ENCODE results near the gene LONRF3. TPM values are rescaled to one million over a fixed set of nuclear protein-coding genes. Genes with fewer than 3 reads are reported as not detected.

Gene LONRF3
- polyA plus RNA-seq, 3 donors, result 1.2 to 4.9 (median 1.6) TPM

DNA sequence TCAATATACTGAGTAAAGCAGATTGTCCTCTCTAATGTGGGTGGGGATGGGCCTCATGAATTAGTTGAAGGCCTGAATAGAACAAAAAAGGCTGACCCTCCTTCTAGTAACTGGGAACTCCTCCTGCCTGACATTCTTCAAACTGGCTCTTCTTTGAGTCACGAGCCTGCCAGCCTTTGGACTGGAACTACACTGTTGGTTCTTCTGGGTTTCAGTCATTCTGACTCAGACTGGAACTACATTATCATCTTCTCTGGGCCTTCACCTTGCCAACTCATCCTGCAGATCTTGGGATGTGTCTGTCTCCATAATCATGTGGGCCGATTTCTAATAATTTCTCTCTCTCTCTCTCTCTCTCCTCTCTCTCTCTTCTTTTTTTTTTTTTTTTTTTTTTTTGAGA lies 71.5 kb downstream of the LONRF3 start:
- no peak overlapping the region for H3K9ac ChIP-seq (ENCODE audit: insufficient read depth, low read length, poor library complexity, severe bottlenecking)
- Mint-ChIP-seq H3K4me1 (peaks cover 4% of the 10 kb centered on the region), H3K4me3 (no peak overlapping the region), H3K27me3 (ENCODE audit: low read depth in 3 of 3) (peaks cover 4 to 15% (median 4%) of the 10 kb centered on the region in 3 donors), H3K9me3 (peaks cover 0 to 2% (median 0%) of the 10 kb centered on the region in 7 donors), H3K27ac (peak overlapping the region in 2 of 7 donors; percentile 11 to 19), H3K36me3 (no peaks in the 10 kb centered on the region)
- no peak overlapping the region for H3K27ac ChIP-seq (ENCODE audit: low read depth in 1 of 2, low read length in 2 of 2)
- H3K9me3 ChIP-seq (replicated peaks in 1 of 2; ENCODE audit: control insufficient read depth in 1 of 2, insufficient read depth in 1 of 2, low read length in 2 of 2), result no peaks in the 10 kb centered on the region
- intact Hi-C loops (cut with micrococcal nuclease), result no loop called here
- H3K79me2 ChIP-seq (ENCODE audit: insufficient read depth, low read length), result no peaks in the 10 kb centered on the region
- DNase-seq, result no peak
- H3K4me2 ChIP-seq (replicated peaks; ENCODE audit: extremely low read depth, low read length, poor library complexity, severe bottlenecking), result no peak overlapping the region
- no peaks in the 10 kb centered on the region for H4K20me1 ChIP-seq (ENCODE audit: insufficient read depth, low read length)
- H3K4me1 ChIP-seq (ENCODE audit: control insufficient read depth in 1 of 2, insufficient read depth in 2 of 2, low read length in 2 of 2), result no peaks in the 10 kb centered on the region
- H2AFZ ChIP-seq (ENCODE audit: insufficient read depth, low read depth, low read length, poor library complexity, severe bottlenecking), result no peak overlapping the region
- H3K36me3 ChIP-seq (replicated peaks in 1 of 2; ENCODE audit: control insufficient read depth in 1 of 2, insufficient read depth in 2 of 2, low read length in 2 of 2), result no peaks in the 10 kb centered on the region
- no CpG with 5 or more reads among the region's 2 CpGs for WGBS (ENCODE audit: insufficient coverage)
- TF ChIP-seq, protein P1, sequence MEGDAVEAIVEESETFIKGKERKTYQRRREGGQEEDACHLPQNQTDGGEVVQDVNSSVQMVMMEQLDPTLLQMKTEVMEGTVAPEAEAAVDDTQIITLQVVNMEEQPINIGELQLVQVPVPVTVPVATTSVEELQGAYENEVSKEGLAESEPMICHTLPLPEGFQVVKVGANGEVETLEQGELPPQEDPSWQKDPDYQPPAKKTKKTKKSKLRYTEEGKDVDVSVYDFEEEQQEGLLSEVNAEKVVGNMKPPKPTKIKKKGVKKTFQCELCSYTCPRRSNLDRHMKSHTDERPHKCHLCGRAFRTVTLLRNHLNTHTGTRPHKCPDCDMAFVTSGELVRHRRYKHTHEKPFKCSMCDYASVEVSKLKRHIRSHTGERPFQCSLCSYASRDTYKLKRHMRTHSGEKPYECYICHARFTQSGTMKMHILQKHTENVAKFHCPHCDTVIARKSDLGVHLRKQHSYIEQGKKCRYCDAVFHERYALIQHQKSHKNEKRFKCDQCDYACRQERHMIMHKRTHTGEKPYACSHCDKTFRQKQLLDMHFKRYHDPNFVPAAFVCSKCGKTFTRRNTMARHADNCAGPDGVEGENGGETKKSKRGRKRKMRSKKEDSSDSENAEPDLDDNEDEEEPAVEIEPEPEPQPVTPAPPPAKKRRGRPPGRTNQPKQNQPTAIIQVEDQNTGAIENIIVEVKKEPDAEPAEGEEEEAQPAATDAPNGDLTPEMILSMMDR (IDR thresholded peaks at IDR 0.05), result no peak
- no peaks in the 10 kb centered on the region for H3K27me3 ChIP-seq (ENCODE audit: control insufficient read depth in 2 of 2, insufficient read depth in 2 of 2, low read length in 2 of 2)
- H3K4me3 ChIP-seq (replicated peaks in 1 of 3; ENCODE audit: low read depth in 2 of 3, low read length in 3 of 3), result no peak overlapping the region

DNA sequence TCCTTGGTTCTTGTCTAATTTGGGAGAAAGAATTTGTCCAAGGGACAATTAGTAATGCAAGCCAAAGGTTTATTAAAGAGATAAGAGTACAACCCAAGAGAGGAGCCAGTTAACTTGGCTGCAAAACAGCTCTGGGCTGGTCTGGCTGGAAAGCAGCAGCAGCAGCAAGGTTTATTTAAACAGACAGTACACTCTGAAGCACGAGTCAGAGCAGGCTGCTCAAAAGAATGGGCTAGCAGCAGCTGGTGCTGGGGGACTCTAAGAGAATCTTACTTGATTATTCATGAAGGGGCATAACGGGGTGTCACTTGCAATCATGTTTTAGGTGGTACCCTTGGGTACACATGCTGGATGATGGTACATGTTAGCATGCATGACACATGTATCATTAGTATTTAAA lies 81.3 kb downstream of the LONRF3 start:
- intact Hi-C loops (cut with micrococcal nuclease), result no loop called here
- Histone ChIP-seq H4K20me1 (ENCODE audit: insufficient read depth, low read length) (no peaks in the 10 kb centered on the region), H3K79me2 (ENCODE audit: insufficient read depth, low read length) (no peaks in the 10 kb centered on the region), H3K4me1 (ENCODE audit: control insufficient read depth in 1 of 2, insufficient read depth in 2 of 2, low read length in 2 of 2) (no peaks in the 10 kb centered on the region), H3K27ac (ENCODE audit: low read depth in 1 of 2, low read length in 2 of 2) (no peak overlapping the region), H3K4me2 (replicated peaks; ENCODE audit: extremely low read depth, low read length, poor library complexity, severe bottlenecking) (no peak overlapping the region), H2AFZ (ENCODE audit: insufficient read depth, low read depth, low read length, poor library complexity, severe bottlenecking) (no peak overlapping the region), H3K36me3 (replicated peaks in 1 of 2; ENCODE audit: control insufficient read depth in 1 of 2, insufficient read depth in 2 of 2, low read length in 2 of 2) (no peaks in the 10 kb centered on the region), H3K27me3 (ENCODE audit: control insufficient read depth in 2 of 2, insufficient read depth in 2 of 2, low read length in 2 of 2) (no peaks in the 10 kb centered on the region), H3K4me3 (replicated peaks in 1 of 3; ENCODE audit: low read depth in 2 of 3, low read length in 3 of 3) (no peak overlapping the region), H3K9ac (ENCODE audit: insufficient read depth, low read length, poor library complexity, severe bottlenecking) (no peak overlapping the region), H3K9me3 (replicated peaks in 1 of 2; ENCODE audit: control insufficient read depth in 1 of 2, insufficient read depth in 1 of 2, low read length in 2 of 2) (no peaks in the 10 kb centered on the region)
- Mint-ChIP-seq H3K4me3 (no peak overlapping the region), H3K27me3 (ENCODE audit: low read depth in 3 of 3) (peaks cover 0 to 9% (median 3%) of the 10 kb centered on the region in 3 donors), H3K36me3 (no peaks in the 10 kb centered on the region), H3K4me1 (no peaks in the 10 kb centered on the region), H3K27ac (no peak overlapping the region), H3K9me3 (peaks cover 0 to 2% (median 0%) of the 10 kb centered on the region in 7 donors)
- TF ChIP-seq, protein P1 (IDR thresholded peaks at IDR 0.05), result no peak
- 100% methylated on average over 1 of the region's 2 CpGs for WGBS (ENCODE audit: insufficient coverage)
- DNase-seq, result no peak
